Suprapubic skin (tissue), 4 donors: ENCODE data around the gene PHACTR4. TPM values are rescaled to one million over a fixed set of nuclear protein-coding genes. Genes with fewer than 3 reads are reported as not detected.
"Not testable (repeated sequence)": the region's sequence is repeated elsewhere in the genome, so short reads cannot be mapped to it uniquely, and the experiment has no call there.

Experiments used
- DNase-seq, 2 donors: peaks; one replicate each; pipeline ENCODE4 v3.0.0-alpha.2; 2019; ENCODE audit warnings: low spot score in 2 of 2
- H3K27ac ChIP-seq: fragments of 200-600 bp; sonication (generic); one replicate; pipeline ENCODE4 v1.5.1; 2019
- H3K27me3 ChIP-seq: fragments of 200-600 bp; sonication (generic); one replicate; pipeline ENCODE4 v1.5.1; 2019
- H3K36me3 ChIP-seq: fragments of 200-600 bp; sonication (generic); one replicate; pipeline ENCODE4 v1.5.1; 2019
- H3K4me1 ChIP-seq: fragments of 200-600 bp; sonication (generic); one replicate; pipeline ENCODE4 v1.5.1; 2019
- H3K4me3 ChIP-seq: fragments of 200-600 bp; sonication (generic); one replicate; pipeline ENCODE4 v1.5.1; 2019; ENCODE audit warnings: mild to moderate bottlenecking
- H3K9me3 ChIP-seq: fragments of 200-600 bp; sonication (generic); one replicate; pipeline ENCODE4 v1.5.1; 2019
- EP300 ChIP-seq: sonication (generic); formaldehyde crosslinking; IDR thresholded peaks from one replicate; pipeline ENCODE4 v1.6.1; 2017; ENCODE audit warnings: antibody characterized with exemption
- POLR2A ChIP-seq, 2 donors: fragments of 450-650 bp; IDR thresholded peaks; one replicate each; pipeline ENCODE4 v1.6.1; 2017; ENCODE audit warnings: antibody characterized with exemption in 2 of 2, mild to moderate bottlenecking in 2 of 2, moderate library complexity in 2 of 2
- POLR2AphosphoS5 ChIP-seq, 3 donors: sonication (generic); formaldehyde crosslinking; IDR thresholded peaks; one replicate each; pipeline ENCODE4 v1.6.1; 2017; ENCODE audit warnings: antibody characterized with exemption in 3 of 3
- WGBS: methylation state at CpG from one replicate; pipeline ENCODE4 v1.1.5; 2018; 5-methylcytosine and 5-hydroxymethylcytosine counted together
- total RNA-seq, 4 donors: library from RNA; depleted of rRNA; stranded (reverse); fragments of >200 nt; gene quantifications; one replicate each; pipeline ENCODE4 v1.1.0, GENCODE V29; 2016
- TF ChIP-seq, protein P1 (sequence below), 2 donors: fragments of 200-600 bp in 1 of 2; fragments of 450-650 bp in 1 of 2; sonication (generic) in 1 of 2; IDR thresholded peaks; one replicate each; pipeline ENCODE4 v1.5.1; 2016 to 2019; ENCODE audit warnings: antibody characterized with exemption in 2 of 2, mild to moderate bottlenecking in 1 of 2, moderate library complexity in 1 of 2

Gene PHACTR4
- total RNA-seq, 4 donors from 2014 or later = 29.0 to 64.2 (median 47.5) TPM

DNA sequence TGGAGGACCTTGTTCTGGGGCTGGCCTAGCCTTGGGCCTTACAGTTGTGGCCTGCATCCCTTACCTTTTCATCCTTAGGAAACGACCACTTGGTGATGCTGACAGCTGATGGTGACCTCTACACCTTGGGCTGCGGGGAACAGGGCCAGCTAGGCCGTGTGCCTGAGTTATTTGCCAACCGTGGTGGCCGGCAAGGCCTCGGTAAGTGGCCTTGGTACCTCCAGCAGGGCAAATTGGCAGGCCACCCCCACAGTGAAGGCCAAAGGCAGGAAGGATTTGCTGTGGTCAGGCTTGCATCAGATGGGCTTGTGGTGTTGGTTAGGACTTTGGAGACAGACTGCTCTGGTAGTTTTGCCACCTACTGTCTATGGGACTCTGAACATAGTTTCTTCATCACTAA is 165.6 kb downstream of the PHACTR4 start:
- Histone ChIP-seq H3K4me1 (no peaks in the 10 kb centered on the region), H3K27me3 (no peaks in the 10 kb centered on the region), H3K36me3 (peaks cover 50% of the 10 kb centered on the region), H3K4me3 (no peak overlapping the region), H3K9me3 (no peaks in the 10 kb centered on the region), H3K27ac (no peak overlapping the region)
- WGBS = 100% methylated on average over 1 of the region's 6 CpGs
- no peak for DNase-seq
- TF ChIP-seq POLR2A (IDR thresholded peaks at IDR 0.05) = no peak
- no peak for TF ChIP-seq EP300
- TF ChIP-seq, protein P1, sequence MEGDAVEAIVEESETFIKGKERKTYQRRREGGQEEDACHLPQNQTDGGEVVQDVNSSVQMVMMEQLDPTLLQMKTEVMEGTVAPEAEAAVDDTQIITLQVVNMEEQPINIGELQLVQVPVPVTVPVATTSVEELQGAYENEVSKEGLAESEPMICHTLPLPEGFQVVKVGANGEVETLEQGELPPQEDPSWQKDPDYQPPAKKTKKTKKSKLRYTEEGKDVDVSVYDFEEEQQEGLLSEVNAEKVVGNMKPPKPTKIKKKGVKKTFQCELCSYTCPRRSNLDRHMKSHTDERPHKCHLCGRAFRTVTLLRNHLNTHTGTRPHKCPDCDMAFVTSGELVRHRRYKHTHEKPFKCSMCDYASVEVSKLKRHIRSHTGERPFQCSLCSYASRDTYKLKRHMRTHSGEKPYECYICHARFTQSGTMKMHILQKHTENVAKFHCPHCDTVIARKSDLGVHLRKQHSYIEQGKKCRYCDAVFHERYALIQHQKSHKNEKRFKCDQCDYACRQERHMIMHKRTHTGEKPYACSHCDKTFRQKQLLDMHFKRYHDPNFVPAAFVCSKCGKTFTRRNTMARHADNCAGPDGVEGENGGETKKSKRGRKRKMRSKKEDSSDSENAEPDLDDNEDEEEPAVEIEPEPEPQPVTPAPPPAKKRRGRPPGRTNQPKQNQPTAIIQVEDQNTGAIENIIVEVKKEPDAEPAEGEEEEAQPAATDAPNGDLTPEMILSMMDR (IDR thresholded peaks at IDR 0.05) = no peak
- no peak for TF ChIP-seq POLR2AphosphoS5 (IDR thresholded peaks at IDR 0.05)

DNA sequence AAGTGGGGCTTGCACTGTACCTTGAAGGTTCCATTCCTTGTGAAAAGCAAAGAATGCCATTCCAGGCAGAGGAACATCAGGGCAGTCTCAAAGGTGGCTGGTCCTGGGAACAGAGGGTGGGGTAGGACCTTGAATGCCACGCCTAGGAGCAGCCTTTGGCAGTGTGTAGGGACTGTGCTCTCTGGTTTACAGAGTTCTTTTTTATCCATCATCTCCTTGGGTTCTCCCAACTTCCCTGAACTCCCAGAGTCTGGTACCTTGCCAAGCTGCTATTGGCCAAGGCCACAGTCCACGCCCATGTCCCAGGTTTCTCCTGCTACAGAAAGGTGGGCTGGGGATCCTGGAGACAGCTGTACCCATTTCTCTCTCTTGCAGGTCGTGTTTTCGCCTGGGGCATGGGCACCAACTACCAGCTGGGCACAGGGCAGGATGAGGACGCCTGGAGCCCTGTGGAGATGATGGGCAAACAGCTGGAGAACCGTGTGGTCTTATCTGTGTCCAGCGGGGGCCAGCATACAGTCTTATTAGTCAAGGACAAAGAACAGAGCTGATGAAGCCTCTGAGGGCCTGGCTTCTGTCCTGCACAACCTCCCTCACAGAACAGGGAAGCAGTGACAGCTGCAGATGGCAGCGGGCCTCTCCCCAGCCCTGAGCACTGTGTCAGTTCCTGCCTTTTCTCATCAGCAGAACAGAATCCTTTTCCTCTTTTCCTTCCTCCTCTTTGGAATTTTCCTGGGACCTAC is 168.1 kb downstream of the PHACTR4 start:
- Histone ChIP-seq H3K4me1 (no peaks in the 10 kb centered on the region), H3K4me3 (no peak overlapping the region), H3K9me3 (no peaks in the 10 kb centered on the region), H3K36me3 (peaks cover 42% of the 10 kb centered on the region), H3K27me3 (no peaks in the 10 kb centered on the region), H3K27ac (no peak overlapping the region)
- WGBS = 77% methylated on average over 8 of the region's 8 CpGs
- DNase-seq = no peak
- TF ChIP-seq POLR2AphosphoS5 (IDR thresholded peaks at IDR 0.05) (no peak), POLR2A (IDR thresholded peaks at IDR 0.05) (no peak)
- TF ChIP-seq, protein P1 (IDR thresholded peaks at IDR 0.05) = no peak

DNA sequence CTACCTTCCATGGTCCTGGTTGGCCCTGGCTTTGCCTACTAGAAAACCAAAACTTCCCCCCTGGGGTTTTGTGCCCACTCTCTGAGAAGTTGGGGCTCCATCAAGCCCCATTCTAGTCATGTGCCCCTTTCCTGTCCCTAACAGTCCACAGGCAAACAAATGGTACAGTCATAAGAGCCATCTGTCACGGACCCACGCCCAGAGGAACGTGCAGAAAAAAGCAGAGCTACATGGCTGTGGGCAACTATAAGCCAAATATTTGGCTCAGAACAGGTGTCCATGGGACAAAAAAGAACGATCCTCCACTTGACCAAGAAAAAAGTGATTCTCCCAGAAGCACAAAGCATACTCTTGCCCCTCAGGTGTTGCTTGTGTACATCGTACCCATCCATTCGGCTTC is 168.7 kb downstream of the PHACTR4 start:
- Histone ChIP-seq H3K4me3 (no peak overlapping the region), H3K27me3 (no peaks in the 10 kb centered on the region), H3K4me1 (no peaks in the 10 kb centered on the region), H3K36me3 (peaks cover 37% of the 10 kb centered on the region), H3K9me3 (no peaks in the 10 kb centered on the region), H3K27ac (no peak overlapping the region)
- TF ChIP-seq EP300 = no peak
- no peak for DNase-seq
- 88% methylated on average over 6 of the region's 6 CpGs for WGBS

DNA sequence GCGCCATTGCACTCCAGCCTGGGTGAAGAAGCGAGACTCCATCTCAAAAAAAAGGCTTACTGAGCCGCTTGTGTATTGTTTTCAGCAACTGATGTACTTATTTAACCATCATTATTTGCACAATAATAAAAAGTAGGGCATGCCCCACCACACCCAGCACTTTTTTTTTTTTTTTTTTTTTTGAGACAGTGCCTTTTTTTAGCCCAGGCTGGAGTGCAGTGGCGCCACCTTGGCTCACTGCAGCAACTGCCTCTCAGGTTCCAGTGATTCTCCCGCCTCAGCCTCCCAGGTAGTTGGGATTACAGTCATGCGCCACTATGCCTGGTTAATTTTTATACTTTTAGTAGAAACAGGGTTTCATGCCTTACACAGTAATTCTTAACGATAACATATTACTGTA is 171.1 kb downstream of the PHACTR4 start:
- H3K9me3 ChIP-seq = no peaks in the 10 kb centered on the region
- peaks cover 22% of the 10 kb centered on the region for H3K36me3 ChIP-seq
- TF ChIP-seq EP300 (no peak), POLR2A (IDR thresholded peaks at IDR 0.05) (no peak), POLR2AphosphoS5 (IDR thresholded peaks at IDR 0.05) (no peak)
- TF ChIP-seq, protein P1 (IDR thresholded peaks at IDR 0.05) = no peak
- H3K27me3 ChIP-seq = no peaks in the 10 kb centered on the region
- DNase-seq = no peak
- H3K4me3 ChIP-seq = no peak overlapping the region
- no peaks in the 10 kb centered on the region for H3K4me1 ChIP-seq
- 75% methylated on average over 7 of the region's 7 CpGs for WGBS
- H3K27ac ChIP-seq = no peak overlapping the region

DNA sequence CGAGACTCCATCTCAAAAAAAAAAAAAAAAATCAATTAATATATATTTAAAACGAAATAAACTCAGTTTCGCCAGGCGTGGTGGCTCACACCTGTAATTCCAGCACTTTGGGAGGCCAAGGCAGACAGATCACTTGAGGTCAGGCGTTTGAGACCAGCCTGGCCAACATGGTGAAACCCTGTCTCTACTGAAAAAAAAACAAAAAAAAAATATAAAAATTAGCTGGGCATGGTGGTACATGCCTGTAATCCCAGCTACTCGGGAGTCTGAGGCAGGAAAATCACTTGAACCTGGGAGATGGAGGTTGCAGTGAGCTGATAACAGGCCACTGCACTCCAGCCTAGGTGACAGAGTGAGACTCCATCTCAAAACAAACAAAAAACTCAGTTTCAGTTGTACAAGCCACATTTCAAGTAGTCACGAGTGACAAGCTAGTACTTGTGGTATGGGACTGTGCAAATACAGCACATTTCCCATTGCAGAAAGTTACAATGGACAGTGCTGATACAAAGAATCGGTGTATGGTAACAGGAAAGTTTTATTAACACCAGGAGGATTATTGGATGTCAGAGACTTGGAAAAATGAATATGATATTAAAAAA is 172.0 kb downstream of the PHACTR4 start:
- not testable (repeated sequence) for H3K9me3 ChIP-seq, DNase-seq, H3K27ac ChIP-seq, H3K4me3 ChIP-seq, H3K4me1 ChIP-seq, H3K27me3 ChIP-seq
- H3K36me3 ChIP-seq = peaks cover 16% of the 10 kb centered on the region
- 88% methylated on average over 8 of the region's 8 CpGs for WGBS

DNA sequence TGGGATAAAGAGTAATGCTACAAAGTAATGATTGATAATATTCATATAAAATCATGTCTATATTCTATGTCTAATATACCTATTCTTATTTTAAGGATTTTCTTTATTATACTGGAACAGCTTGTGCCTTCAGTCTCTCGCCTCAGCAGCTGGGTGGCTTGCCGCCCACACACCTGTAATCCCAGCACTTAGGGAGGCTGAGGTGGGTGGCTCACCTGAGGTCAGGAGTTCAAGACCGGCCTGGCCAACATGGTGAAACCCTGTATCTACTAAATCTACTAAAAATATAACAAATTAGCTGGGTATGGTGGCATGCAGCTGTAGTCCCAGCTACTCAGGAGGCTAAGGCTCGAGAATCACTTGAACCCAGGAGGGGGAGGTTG is 175.7 kb downstream of the PHACTR4 start:
- Histone ChIP-seq H3K9me3 (no peaks in the 10 kb centered on the region), H3K27ac (no peak overlapping the region), H3K4me1 (no peaks in the 10 kb centered on the region), H3K4me3 (no peak overlapping the region), H3K27me3 (no peaks in the 10 kb centered on the region), H3K36me3 (no peaks in the 10 kb centered on the region)
- WGBS = 97% methylated on average over 4 of the region's 4 CpGs
- TF ChIP-seq, protein P1 (IDR thresholded peaks at IDR 0.05) = no peak
- TF ChIP-seq POLR2A (IDR thresholded peaks at IDR 0.05) (no peak), POLR2AphosphoS5 (IDR thresholded peaks at IDR 0.05) (no peak), EP300 (no peak)
- no peak for DNase-seq
